DND-41 (cell line): ENCODE measurements around the gene CLEC5A.

Experiments
- ATAC-seq: fragments of 200-7000 bp; cut with Tn5 transposase; 3 replicates; pipeline ENCODE4 v1.9.1; 2021; ENCODE audit warnings: low read depth; ENCODE audit not compliant: insufficient read depth
- DNase-seq: peaks from one replicate; pipeline ENCODE4 v3.0.0-alpha.2; 2020
- H2AFZ ChIP-seq: 2 replicates; pipeline ENCODE4 v1.6.0; 2012; ENCODE audit warnings: low read depth, low read length
- H3K27ac ChIP-seq: 2 replicates; pipeline ENCODE4 v1.5.1; 2012; ENCODE audit warnings: low read length, inconsistent platforms
- H3K27me3 ChIP-seq: fragments of 200-600 bp; sonication (generic); 2 replicates; pipeline ENCODE4 v1.6.0; 2012; ENCODE audit warnings: low read length, mild to moderate bottlenecking, inconsistent platforms; ENCODE audit not compliant: insufficient read depth, poor library complexity
- H3K36me3 ChIP-seq: 2 replicates; pipeline ENCODE4 v1.5.1; 2012; ENCODE audit warnings: low read length, inconsistent platforms; ENCODE audit not compliant: insufficient read depth
- H3K4me1 ChIP-seq: 2 replicates; pipeline ENCODE4 v1.5.1; 2012; ENCODE audit warnings: mild to moderate bottlenecking, low read length; ENCODE audit not compliant: insufficient read depth
- H3K4me2 ChIP-seq: 2 replicates; pipeline ENCODE4 v1.6.0; 2012; ENCODE audit warnings: mild to moderate bottlenecking, moderate library complexity, low read length, inconsistent platforms; ENCODE audit not compliant: insufficient read depth
- H3K4me3 ChIP-seq, 2 experiments: fragments of 200-600 bp in 1 of 2; shearing (Covaris generic) in 1 of 2; 2 replicates each; pipeline ENCODE4 v1.5.1; 2012 to 2016; ENCODE audit warnings: inconsistent platforms in 2 of 2, low read length in 2 of 2, mild to moderate bottlenecking in 2 of 2, low read depth in 1 of 2, moderate library complexity in 1 of 2
- H3K79me2 ChIP-seq: 2 replicates; pipeline ENCODE4 v1.6.0; 2012; ENCODE audit warnings: low read length, inconsistent platforms; ENCODE audit not compliant: insufficient read depth
- H3K9ac ChIP-seq: 2 replicates; pipeline ENCODE4 v1.6.0; 2012; ENCODE audit warnings: low read depth, mild to moderate bottlenecking, inconsistent platforms, low read length, moderate library complexity
- H3K9me3 ChIP-seq: 2 replicates; pipeline ENCODE4 v1.5.1; 2012; ENCODE audit warnings: low read length, moderate library complexity, mild to moderate bottlenecking, inconsistent platforms; ENCODE audit not compliant: insufficient read depth, severe bottlenecking
- H4K20me1 ChIP-seq: 2 replicates; pipeline ENCODE4 v1.6.0; 2012; ENCODE audit warnings: low read length; ENCODE audit not compliant: insufficient read depth
- EZH2 ChIP-seq: IDR thresholded peaks from 3 replicates; pipeline ENCODE4 v1.6.1; 2012; ENCODE audit warnings: borderline replicate concordance, low read depth, mild to moderate bottlenecking, moderate library complexity, low read length, inconsistent platforms; ENCODE audit not compliant: severe bottlenecking
- TF ChIP-seq, protein P1 (sequence below): IDR thresholded peaks from 2 replicates; pipeline ENCODE4 v1.5.1; 2012; ENCODE audit warnings: borderline replicate concordance, low read length, moderate library complexity, mild to moderate bottlenecking; ENCODE audit not compliant: poor library complexity, severe bottlenecking; ENCODE audit errors: extremely low read depth

The CLEC5A gene

GRCh38 chr7:141960687-141961422, 14.1 kb upstream of the CLEC5A start:
- no peaks in the 10 kb centered on the region for H3K9me3 ChIP-seq
- no peaks in the 10 kb centered on the region for H3K4me1 ChIP-seq

DNA sequence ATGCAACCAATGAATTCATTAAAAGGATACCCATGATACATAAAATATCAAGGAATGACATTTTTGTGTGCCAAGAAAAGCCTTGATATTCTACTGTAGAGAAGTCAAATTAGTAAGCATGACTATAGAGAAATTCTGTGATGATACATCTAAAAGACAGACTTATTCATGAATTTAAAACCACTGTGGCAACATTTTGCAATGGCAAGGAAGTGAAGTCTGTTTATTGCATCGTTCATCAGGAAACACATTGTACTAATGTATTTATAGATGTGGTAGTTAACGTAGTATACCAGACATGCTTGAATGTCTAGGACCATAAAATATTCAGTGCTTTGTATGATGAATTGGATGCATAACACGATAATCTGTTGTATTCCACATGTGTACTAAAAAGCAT, 9.3 kb upstream of the CLEC5A start:
- no peaks in the 10 kb centered on the region for H3K27me3 ChIP-seq
- H3K79me2 ChIP-seq: no peaks in the 10 kb centered on the region
- no peak overlapping the region for H3K9ac ChIP-seq
- no peak overlapping the region for H3K4me2 ChIP-seq
- no peaks in the 10 kb centered on the region for H4K20me1 ChIP-seq
- no peak overlapping the region for H3K27ac ChIP-seq
- no peak for TF ChIP-seq EZH2
- TF ChIP-seq, protein P1, sequence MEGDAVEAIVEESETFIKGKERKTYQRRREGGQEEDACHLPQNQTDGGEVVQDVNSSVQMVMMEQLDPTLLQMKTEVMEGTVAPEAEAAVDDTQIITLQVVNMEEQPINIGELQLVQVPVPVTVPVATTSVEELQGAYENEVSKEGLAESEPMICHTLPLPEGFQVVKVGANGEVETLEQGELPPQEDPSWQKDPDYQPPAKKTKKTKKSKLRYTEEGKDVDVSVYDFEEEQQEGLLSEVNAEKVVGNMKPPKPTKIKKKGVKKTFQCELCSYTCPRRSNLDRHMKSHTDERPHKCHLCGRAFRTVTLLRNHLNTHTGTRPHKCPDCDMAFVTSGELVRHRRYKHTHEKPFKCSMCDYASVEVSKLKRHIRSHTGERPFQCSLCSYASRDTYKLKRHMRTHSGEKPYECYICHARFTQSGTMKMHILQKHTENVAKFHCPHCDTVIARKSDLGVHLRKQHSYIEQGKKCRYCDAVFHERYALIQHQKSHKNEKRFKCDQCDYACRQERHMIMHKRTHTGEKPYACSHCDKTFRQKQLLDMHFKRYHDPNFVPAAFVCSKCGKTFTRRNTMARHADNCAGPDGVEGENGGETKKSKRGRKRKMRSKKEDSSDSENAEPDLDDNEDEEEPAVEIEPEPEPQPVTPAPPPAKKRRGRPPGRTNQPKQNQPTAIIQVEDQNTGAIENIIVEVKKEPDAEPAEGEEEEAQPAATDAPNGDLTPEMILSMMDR: no peak
- ATAC-seq (no peak), DNase-seq (no peak)
- H3K36me3 ChIP-seq: no peaks in the 10 kb centered on the region
- no peaks in the 10 kb centered on the region for H3K4me1 ChIP-seq
- no peak overlapping the region for H2AFZ ChIP-seq
- no peaks in the 10 kb centered on the region for H3K9me3 ChIP-seq
- no peak overlapping the region for H3K4me3 ChIP-seq

More at GRCh38 chr7:141960687-141961422, 14.1 kb upstream of the CLEC5A start:
- Histone ChIP-seq H3K4me3 (no peak overlapping the region), H3K27me3 (no peaks in the 10 kb centered on the region), H3K9ac (no peak overlapping the region), H3K36me3 (no peaks in the 10 kb centered on the region), H3K27ac (no peak overlapping the region), H4K20me1 (no peaks in the 10 kb centered on the region), H3K79me2 (no peaks in the 10 kb centered on the region), H3K4me2 (no peak overlapping the region), H2AFZ (no peak overlapping the region)
- DNase-seq (no peak), ATAC-seq (no peak)
- TF ChIP-seq EZH2: no peak
- TF ChIP-seq, protein P1: no peak

DNA sequence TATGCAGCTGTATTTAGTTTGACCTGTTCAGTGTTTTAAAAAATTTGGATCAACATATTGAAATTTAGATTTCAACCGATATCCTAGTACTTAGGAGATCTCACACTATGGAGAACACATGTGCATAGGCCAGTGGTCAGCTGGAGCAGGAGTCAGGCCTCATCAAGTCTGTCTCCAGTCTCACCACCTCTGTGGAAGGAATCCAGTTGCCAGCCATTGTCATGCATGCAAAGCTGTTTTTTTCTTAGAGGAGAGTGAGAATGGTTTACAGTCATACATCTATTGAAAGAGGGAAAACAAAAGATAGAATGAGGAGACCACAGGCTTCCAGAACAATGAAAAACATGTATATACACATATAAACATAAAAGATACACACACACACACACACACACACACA, 7.6 kb upstream of the CLEC5A start:
- Histone ChIP-seq H2AFZ (no peak overlapping the region), H3K4me3 (no peak overlapping the region), H3K36me3 (no peaks in the 10 kb centered on the region), H4K20me1 (no peaks in the 10 kb centered on the region), H3K4me2 (no peak overlapping the region), H3K27ac (no peak overlapping the region), H3K9ac (no peak overlapping the region), H3K79me2 (no peaks in the 10 kb centered on the region), H3K4me1 (no peaks in the 10 kb centered on the region), H3K9me3 (no peaks in the 10 kb centered on the region), H3K27me3 (no peaks in the 10 kb centered on the region)
- no peak for ATAC-seq
- TF ChIP-seq, protein P1: no peak
- no peak for TF ChIP-seq EZH2
- DNase-seq: no peak

DNA sequence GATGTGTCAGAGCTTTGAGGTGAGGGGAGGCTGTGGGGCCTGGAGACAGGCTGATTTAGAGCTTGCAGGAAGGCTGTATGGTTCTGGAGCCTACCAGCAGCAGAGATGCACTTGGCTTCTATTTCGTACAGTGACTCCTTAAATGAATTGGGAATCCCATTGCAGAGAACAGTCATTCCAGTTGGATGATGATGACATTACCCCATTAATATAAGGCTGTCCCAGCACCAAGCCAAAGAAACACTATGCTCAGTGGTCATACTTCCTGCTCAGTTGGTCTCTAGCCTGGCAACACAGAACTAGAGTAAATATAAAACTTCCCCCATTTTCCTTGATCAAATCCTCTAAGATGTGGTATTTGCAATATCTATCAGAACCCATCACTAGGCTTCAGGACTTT, 5.7 kb upstream of the CLEC5A start:
- TF ChIP-seq, protein P1: no peak
- TF ChIP-seq EZH2: no peak
- Histone ChIP-seq H4K20me1 (no peaks in the 10 kb centered on the region), H3K9ac (no peak overlapping the region), H3K4me2 (no peak overlapping the region), H3K79me2 (no peaks in the 10 kb centered on the region), H3K27ac (no peak overlapping the region), H3K4me3 (no peak overlapping the region), H2AFZ (no peak overlapping the region), H3K9me3 (no peaks in the 10 kb centered on the region), H3K36me3 (no peaks in the 10 kb centered on the region), H3K27me3 (no peaks in the 10 kb centered on the region), H3K4me1 (no peaks in the 10 kb centered on the region)
- ATAC-seq (no peak), DNase-seq (no peak)
